ENCODE results near the gene SELENOV. TPM values are rescaled to one million over a fixed set of nuclear protein-coding genes. Genes with fewer than 3 reads are reported as not detected.

Gene SELENOV
- total RNA-seq, 1 donor from 2014 or later, result not detected

DNA sequence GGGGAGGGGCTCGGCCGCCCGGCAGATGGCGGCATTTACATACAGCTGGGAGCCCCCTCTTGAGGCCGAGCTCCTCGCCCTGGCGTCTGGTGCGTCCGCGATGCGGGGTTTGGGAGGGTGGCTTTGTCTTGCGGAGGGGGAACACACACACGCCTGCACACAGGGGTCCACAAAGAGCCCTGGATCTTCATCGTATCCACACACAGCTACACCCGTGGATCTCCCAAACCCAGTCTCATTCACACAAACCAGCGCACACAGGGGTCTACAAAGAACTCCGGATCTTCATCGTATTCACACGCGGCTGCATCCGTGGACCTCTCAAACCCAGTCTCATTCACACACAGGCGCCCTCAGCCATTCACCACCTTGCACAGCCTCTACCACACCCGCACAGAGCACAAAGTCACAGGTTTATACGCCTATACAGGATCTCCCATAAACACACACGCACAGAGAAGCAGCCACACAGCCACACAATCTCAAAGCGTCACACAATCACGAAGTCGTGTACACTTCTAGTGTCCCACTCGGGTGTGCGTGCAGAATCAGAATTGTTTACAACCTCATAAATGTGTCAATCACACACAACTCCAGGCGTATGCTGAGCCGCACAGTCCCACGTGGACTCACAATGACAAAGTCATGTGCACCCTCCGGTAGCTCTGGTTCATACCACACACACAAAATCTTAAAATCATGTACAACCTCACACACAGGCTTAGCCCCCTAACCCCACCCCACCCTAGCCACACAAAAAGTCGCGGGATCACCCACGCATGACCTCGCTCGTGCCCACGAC lies 16.7 kb upstream of the SELENOV start:
- H3K4me1 Mint-ChIP-seq (ENCODE audit: low read depth), result peaks cover 15% of the 10 kb centered on the region
- H3K27ac Mint-ChIP-seq, result no peak overlapping the region

DNA sequence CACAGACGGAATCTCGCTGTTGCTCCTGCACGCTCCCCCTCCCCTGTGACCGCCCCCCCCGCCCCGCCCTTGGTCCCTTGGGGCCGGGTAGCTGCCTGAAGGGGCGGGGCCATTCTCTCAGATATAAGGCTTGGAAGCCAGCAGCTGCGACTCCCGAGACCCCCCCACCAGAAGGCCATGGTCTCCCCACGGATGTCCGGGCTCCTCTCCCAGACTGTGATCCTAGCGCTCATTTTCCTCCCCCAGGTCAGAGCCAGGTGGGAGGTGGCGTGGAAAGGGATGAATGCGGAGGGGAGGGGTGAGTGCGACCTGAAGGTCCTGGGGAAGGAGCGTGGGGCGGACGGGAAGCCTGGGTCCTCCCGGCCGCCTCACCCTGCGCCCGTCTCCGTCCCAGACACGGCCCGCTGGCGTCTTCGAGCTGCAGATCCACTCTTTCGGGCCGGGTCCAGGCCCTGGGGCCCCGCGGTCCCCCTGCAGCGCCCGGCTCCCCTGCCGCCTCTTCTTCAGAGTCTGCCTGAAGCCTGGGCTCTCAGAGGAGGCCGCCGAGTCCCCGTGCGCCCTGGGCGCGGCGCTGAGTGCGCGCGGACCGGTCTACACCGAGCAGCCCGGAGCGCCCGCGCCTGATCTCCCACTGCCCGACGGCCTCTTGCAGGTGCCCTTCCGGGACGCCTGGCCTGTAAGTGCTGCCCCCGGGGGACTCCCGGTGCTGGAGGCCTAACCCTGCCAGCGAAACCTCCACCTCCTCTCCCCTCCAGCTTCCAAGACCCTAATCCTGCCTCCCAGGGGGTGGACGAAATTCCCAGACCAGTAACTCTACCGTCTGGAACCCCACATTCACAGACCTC lies 15.9 kb upstream of the SELENOV start, which contains the start of gene DLL3:
Gene DLL3 (plus strand): TSS at position 150 of the 845 bp plus-strand sequence. CDS start 28 bp downstream, at position 178.
- Mint-ChIP-seq H3K27ac (no peak within 1 kb of the TSS), H3K9me3 (no peaks in the 10 kb centered on the region), H3K36me3 (ENCODE audit: low read depth) (no peaks in the 10 kb centered on the region), H3K4me1 (ENCODE audit: low read depth) (peaks cover 16% of the 10 kb centered on the region), H3K4me3 (ENCODE audit: low read depth) (peak within 1 kb of the TSS; percentile 34), H3K27me3 (ENCODE audit: low read depth) (peaks cover 47% of the 10 kb centered on the region)
- DNase-seq (ENCODE audit: low spot score), result no peak
- intact Hi-C loops (cut with micrococcal nuclease), result loop anchor here (5.0 kb wide), 1 partner anchor 33 kb away; the partner anchor contains the start of gene EID2B

More for the DNA sequence above, 16.7 kb upstream of the SELENOV start:
- no peaks in the 10 kb centered on the region for H3K9me3 Mint-ChIP-seq
- H3K4me3 Mint-ChIP-seq (ENCODE audit: low read depth), result peak overlapping the region; percentile 34
- DNase-seq (ENCODE audit: low spot score), result no peak
- peaks cover 43% of the 10 kb centered on the region for H3K27me3 Mint-ChIP-seq (ENCODE audit: low read depth)
- H3K36me3 Mint-ChIP-seq (ENCODE audit: low read depth), result no peaks in the 10 kb centered on the region
- intact Hi-C loops (cut with micrococcal nuclease), result loop anchor here (5.0 kb wide), 1 partner anchor 34 kb away; the partner anchor contains the start of gene EID2B

DNA sequence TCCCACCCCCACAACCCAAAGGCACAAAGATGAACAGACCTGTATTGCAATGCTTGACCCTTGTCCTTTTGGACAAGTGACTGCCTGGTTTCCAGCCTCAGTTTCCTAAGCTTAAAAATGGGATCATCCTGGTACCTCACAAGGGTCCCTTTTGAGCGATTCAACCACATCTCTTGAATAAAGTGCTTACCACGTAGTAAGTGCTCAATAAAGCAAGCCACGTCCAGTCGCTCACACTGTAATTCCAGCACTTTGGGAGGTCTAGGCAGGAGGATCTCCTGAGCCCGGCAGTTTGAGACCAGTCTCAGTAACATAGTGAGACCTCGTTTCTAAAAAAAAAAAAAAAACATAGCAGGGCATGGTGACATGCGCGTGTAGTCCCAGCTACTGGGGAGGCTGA lies 15.0 kb upstream of the SELENOV start:
- Mint-ChIP-seq H3K9me3 (no peaks in the 10 kb centered on the region), H3K27ac (no peak overlapping the region), H3K36me3 (ENCODE audit: low read depth) (no peaks in the 10 kb centered on the region), H3K27me3 (ENCODE audit: low read depth) (peaks cover 57% of the 10 kb centered on the region), H3K4me1 (ENCODE audit: low read depth) (peaks cover 16% of the 10 kb centered on the region), H3K4me3 (ENCODE audit: low read depth) (no peak overlapping the region)
- DNase-seq (ENCODE audit: low spot score), result no peak
- intact Hi-C loops (cut with micrococcal nuclease), result loop anchor here (5.0 kb wide), 1 partner anchor 32 kb away; the partner anchor contains the start of gene EID2B

DNA sequence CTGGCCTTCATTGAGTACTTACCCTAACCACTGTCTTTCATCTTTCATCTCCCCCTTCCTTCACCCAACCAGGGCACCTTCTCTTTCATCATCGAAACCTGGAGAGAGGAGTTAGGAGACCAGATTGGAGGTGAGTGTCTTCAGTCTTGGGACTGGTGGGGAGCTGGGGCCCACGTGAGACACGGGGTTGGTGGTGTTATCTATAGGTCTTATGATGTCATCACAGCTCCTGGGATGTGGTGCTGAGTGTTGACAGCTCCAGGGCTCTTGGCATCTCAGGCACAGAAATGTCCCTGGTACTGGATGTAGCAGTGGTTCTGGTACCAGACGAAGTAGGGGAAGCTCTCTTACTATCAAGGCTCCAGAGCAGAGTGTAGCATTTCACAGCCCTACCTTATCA lies 14.4 kb upstream of the SELENOV start:
- Mint-ChIP-seq H3K4me3 (ENCODE audit: low read depth) (no peak overlapping the region), H3K9me3 (no peaks in the 10 kb centered on the region), H3K4me1 (ENCODE audit: low read depth) (peaks cover 16% of the 10 kb centered on the region), H3K36me3 (ENCODE audit: low read depth) (no peaks in the 10 kb centered on the region), H3K27me3 (ENCODE audit: low read depth) (peaks cover 58% of the 10 kb centered on the region), H3K27ac (no peak overlapping the region)
- no peak for DNase-seq (ENCODE audit: low spot score)
- intact Hi-C loops (cut with micrococcal nuclease), result no loop called here

DNA sequence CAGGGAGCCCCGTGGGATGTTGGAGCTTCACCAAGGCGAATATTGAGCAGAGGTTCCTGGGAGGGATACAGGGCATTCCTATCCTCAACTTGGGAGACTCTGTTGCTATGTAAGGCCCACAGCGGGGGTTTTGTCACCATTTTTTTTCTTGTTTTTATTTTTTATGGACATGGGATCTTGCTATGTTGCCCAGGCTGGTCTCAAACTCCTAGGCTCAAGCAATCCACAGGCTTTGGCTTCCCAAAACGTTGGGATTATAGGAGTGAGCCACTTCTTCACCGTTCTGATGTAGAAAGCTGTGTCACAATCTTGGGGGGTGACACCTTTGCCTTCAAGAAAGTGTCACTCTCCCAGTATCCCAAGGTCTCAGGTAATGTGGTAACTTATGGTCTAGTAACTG lies 13.6 kb upstream of the SELENOV start:
- intact Hi-C loops (cut with micrococcal nuclease), result no loop called here
- peaks cover 57% of the 10 kb centered on the region for H3K27me3 Mint-ChIP-seq (ENCODE audit: low read depth)
- H3K4me3 Mint-ChIP-seq (ENCODE audit: low read depth), result no peak overlapping the region

DNA sequence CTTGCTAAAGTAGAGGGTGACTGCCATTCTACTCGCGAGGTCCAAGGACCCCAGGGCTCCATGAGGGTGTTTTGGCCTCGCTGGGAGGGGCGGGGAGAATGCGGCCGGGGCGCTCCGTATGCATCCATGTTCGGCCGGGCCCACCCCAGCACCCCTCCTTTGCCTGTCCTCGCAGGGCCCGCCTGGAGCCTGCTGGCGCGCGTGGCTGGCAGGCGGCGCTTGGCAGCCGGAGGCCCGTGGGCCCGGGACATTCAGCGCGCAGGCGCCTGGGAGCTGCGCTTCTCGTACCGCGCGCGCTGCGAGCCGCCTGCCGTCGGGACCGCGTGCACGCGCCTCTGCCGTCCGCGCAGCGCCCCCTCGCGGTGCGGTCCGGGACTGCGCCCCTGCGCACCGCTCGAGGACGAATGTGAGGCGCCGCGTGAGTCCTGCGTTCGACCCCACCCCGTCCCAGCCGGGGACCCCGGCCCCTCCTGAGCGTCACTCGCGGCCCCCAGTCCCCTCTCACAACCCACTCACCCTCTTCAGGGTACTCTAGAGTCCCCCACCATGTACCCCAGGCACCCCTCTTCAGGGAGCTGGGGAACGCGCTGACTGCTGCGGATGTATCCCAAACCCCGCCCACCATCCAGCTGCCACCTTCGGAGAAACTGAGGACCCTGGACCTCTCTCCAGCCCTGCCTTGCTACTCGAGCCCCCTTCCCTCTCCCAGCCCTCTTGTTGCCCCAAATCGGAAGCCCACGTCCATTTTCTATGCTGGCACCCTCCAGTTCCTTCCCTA lies 12.1 kb upstream of the SELENOV start:
- no peak overlapping the region for H3K4me3 Mint-ChIP-seq (ENCODE audit: low read depth)

More for the DNA sequence above, 13.6 kb upstream of the SELENOV start:
- DNase-seq (ENCODE audit: low spot score), result no peak
- Mint-ChIP-seq H3K4me1 (ENCODE audit: low read depth) (peaks cover 19% of the 10 kb centered on the region), H3K27ac (no peak overlapping the region), H3K36me3 (ENCODE audit: low read depth) (no peaks in the 10 kb centered on the region), H3K9me3 (no peaks in the 10 kb centered on the region)

DNA sequence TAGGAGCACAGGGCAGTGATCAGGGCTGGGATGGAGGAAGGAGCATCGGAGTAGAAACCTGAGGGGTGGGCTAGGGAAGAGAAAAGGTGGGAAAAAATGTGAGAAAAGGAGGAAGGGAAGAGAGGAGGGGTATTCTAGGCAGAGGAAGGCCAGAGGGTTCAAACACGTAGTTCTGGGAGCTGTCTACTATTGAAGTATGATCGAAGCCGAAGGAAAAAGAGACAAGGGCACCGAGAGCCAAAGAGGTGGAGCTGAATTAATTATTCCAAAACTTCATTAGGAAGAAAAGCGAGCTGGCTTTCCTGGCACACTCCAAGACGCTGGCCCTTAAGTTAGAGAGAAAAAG lies 8.4 kb upstream of the SELENOV start:
- intact Hi-C loops (cut with micrococcal nuclease), result no loop called here
- H3K27me3 Mint-ChIP-seq (ENCODE audit: low read depth), result peaks cover 37% of the 10 kb centered on the region
- no peaks in the 10 kb centered on the region for H3K36me3 Mint-ChIP-seq (ENCODE audit: low read depth)

More for the DNA sequence above, 12.1 kb upstream of the SELENOV start:
- Mint-ChIP-seq H3K27ac (no peak overlapping the region), H3K27me3 (ENCODE audit: low read depth) (peaks cover 57% of the 10 kb centered on the region), H3K9me3 (no peaks in the 10 kb centered on the region), H3K36me3 (ENCODE audit: low read depth) (no peaks in the 10 kb centered on the region), H3K4me1 (ENCODE audit: low read depth) (peaks cover 27% of the 10 kb centered on the region)
- DNase-seq (ENCODE audit: low spot score), result peak; percentile 73
- intact Hi-C loops (cut with micrococcal nuclease), result no loop called here

DNA sequence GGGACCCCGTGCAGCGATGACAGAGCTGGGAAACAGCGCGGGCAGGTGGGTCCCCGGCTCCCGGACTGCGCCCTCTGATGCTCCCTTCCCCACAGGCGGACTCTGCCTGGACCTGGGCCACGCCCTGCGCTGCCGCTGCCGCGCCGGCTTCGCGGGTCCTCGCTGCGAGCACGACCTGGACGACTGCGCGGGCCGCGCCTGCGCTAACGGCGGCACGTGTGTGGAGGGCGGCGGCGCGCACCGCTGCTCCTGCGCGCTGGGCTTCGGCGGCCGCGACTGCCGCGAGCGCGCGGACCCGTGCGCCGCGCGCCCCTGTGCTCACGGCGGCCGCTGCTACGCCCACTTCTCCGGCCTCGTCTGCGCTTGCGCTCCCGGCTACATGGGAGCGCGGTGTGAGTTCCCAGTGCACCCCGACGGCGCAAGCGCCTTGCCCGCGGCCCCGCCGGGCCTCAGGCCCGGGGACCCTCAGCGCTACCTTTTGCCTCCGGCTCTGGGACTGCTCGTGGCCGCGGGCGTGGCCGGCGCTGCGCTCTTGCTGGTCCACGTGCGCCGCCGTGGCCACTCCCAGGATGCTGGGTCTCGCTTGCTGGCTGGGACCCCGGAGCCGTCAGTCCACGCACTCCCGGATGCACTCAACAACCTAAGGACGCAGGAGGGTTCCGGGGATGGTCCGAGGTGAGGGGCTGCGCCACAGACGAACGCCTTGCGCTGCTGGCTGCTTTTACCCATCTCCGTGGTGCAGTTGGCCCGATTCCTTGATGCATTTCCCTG lies 7.8 kb upstream of the SELENOV start:
- Mint-ChIP-seq H3K9me3 (no peaks in the 10 kb centered on the region), H3K4me3 (ENCODE audit: low read depth) (peak overlapping the region; percentile 71), H3K27ac (no peak overlapping the region), H3K27me3 (ENCODE audit: low read depth) (peaks cover 37% of the 10 kb centered on the region), H3K36me3 (ENCODE audit: low read depth) (no peaks in the 10 kb centered on the region), H3K4me1 (ENCODE audit: low read depth) (peaks cover 17% of the 10 kb centered on the region)
- DNase-seq (ENCODE audit: low spot score), result peak; percentile 59
- intact Hi-C loops (cut with micrococcal nuclease), result no loop called here

More for the DNA sequence above, 8.4 kb upstream of the SELENOV start:
- Mint-ChIP-seq H3K9me3 (no peaks in the 10 kb centered on the region), H3K4me3 (ENCODE audit: low read depth) (peak overlapping the region; percentile 51), H3K27ac (no peak overlapping the region), H3K4me1 (ENCODE audit: low read depth) (peaks cover 17% of the 10 kb centered on the region)
- no peak for DNase-seq (ENCODE audit: low spot score)

DNA sequence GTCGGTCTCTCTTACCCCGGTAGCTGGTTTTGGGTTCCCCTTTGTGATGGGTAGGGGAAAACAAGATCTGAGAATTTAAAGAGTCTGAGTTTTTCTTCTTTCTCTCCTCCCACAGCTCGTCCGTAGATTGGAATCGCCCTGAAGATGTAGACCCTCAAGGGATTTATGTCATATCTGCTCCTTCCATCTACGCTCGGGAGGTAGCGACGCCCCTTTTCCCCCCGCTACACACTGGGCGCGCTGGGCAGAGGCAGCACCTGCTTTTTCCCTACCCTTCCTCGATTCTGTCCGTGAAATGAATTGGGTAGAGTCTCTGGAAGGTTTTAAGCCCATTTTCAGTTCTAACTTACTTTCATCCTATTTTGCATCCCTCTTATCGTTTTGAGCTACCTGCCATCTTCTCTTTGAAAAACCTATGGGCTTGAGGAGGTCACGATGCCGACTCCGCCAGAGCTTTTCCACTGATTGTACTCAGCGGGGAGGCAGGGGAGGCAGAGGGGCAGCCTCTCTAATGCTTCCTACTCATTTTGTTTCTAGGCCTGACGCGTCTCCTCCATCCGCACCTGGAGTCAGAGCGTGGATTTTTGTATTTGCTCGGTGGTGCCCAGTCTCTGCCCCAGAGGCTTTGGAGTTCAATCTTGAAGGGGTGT lies 7.1 kb upstream of the SELENOV start:
- intact Hi-C loops (cut with micrococcal nuclease), result no loop called here
- Mint-ChIP-seq H3K27me3 (ENCODE audit: low read depth) (peaks cover 40% of the 10 kb centered on the region), H3K36me3 (ENCODE audit: low read depth) (no peaks in the 10 kb centered on the region), H3K4me3 (ENCODE audit: low read depth) (peak overlapping the region; percentile 71), H3K9me3 (no peaks in the 10 kb centered on the region), H3K27ac (no peak overlapping the region), H3K4me1 (ENCODE audit: low read depth) (peaks cover 17% of the 10 kb centered on the region)
- no peak for DNase-seq (ENCODE audit: low spot score)

DNA sequence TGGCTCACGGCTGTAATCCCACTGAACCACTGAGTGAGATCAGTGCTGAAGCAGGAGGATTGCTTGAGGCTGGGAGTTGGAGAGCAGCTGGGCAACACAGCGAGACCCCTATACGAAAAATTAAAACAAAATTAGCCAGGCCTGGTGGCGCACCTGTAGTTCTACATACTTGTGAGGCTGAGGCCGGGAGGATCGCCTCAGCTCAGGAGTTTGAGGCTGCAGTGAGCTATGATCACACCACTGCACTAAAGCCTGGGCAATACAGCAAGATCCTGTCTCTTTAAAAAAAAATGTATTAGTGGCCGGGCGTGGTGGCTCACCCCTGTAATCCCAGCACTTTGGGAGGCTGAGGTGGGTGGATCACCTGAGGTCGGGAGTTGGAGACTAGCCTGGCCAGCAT lies 6.3 kb upstream of the SELENOV start:
- no peaks in the 10 kb centered on the region for H3K36me3 Mint-ChIP-seq (ENCODE audit: low read depth)
- H3K4me3 Mint-ChIP-seq (ENCODE audit: low read depth), result no peak overlapping the region
- no peak for DNase-seq (ENCODE audit: low spot score)
- intact Hi-C loops (cut with micrococcal nuclease), result no loop called here
- H3K27ac Mint-ChIP-seq, result no peak overlapping the region
- H3K27me3 Mint-ChIP-seq (ENCODE audit: low read depth), result peaks cover 45% of the 10 kb centered on the region
- no peaks in the 10 kb centered on the region for H3K9me3 Mint-ChIP-seq
- peaks cover 14% of the 10 kb centered on the region for H3K4me1 Mint-ChIP-seq (ENCODE audit: low read depth)

DNA sequence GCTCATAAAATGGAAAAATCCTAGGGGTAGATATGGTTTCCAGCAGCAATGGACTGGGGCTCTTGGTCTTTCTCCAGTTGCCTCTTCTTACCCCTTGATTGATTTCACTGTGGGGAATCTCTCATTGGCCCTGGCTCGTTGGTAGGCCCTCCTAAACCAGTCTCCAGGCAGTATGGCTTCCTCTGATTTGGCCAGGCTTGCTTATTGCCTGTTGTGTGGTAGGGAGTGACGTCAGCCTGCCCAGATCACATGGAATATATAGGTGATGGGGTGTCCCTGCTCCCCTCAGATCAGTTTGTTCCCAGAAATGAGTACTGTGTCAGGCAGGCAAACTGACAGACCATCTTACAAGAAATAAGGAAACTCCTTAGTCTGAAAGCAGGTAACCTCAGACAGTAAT lies 5.7 kb upstream of the SELENOV start:
- Mint-ChIP-seq H3K36me3 (ENCODE audit: low read depth) (no peaks in the 10 kb centered on the region), H3K27me3 (ENCODE audit: low read depth) (peaks cover 46% of the 10 kb centered on the region), H3K9me3 (no peaks in the 10 kb centered on the region), H3K4me1 (ENCODE audit: low read depth) (peaks cover 14% of the 10 kb centered on the region), H3K4me3 (ENCODE audit: low read depth) (no peak overlapping the region), H3K27ac (no peak overlapping the region)
- no peak for DNase-seq (ENCODE audit: low spot score)
- intact Hi-C loops (cut with micrococcal nuclease), result no loop called here
